Measurements from ENCODE around the gene LHFPL3. TPM values are rescaled to one million over a fixed set of nuclear protein-coding genes. Genes with fewer than 3 reads are reported as not detected.
A peak's percentile ranks its signal among the peaks of the same experiment; 100 is the strongest.

Gene LHFPL3
- total RNA-seq, 1 donor from 2014 or later, result not detected

DNA sequence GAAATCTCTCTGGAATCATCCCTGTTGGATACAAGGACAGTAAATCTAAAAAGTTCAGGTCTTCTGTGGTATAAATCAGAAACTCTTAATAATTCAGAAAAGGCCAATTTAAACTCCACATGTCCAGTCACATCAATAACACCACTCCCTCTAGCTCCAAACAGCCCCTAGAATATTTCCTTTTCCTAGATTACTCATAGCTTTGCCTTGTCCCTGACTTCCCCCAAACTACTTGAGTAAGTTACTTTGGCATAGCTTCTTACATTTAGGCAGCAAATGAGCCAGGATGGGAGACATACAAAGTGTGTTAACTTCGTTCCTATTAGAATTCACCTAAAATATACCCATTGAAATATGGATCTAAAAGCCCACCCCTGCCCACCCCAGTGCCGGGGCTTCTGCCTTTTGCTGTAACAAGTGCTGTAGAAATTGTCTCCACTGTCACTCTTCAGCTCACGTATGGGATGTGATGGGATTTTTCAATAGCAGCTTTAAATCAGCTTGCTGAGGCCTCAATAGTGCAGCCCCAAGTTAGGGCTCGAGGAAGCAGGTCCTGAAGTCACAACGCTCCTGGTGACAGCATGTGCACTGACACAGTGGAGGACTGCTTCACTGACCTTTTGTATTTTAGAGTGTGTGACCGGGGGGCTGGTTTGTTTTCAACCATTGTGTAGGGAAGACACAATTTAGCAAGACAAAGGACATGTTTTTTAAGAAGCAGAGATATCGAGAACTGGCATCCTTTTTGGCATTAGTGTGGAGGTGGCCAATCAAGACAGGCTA lies 467.4 kb downstream of the LHFPL3 start:
- DNase-seq (ENCODE audit: low read depth, low spot score), result peak; percentile 35

DNA sequence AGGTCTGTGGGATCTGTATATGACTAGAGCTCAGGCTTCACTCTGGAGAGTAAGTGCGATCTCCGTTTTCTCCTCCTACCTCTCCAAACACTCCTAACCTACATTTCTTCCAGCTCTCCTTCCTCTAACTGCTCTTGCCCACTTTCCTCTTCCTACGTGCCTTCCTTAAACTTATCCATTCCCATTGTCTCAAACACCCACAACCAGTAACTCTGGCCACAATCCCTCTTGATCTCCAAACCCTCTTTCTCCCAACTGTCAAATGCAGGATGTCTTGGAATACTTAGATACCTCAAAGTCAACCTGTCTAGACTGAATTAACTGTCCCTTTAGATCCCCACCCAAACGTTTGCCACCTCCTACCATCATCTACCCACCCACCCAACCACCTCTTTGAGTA lies 471.9 kb downstream of the LHFPL3 start:
- no peak for DNase-seq (ENCODE audit: low read depth, low spot score)

DNA sequence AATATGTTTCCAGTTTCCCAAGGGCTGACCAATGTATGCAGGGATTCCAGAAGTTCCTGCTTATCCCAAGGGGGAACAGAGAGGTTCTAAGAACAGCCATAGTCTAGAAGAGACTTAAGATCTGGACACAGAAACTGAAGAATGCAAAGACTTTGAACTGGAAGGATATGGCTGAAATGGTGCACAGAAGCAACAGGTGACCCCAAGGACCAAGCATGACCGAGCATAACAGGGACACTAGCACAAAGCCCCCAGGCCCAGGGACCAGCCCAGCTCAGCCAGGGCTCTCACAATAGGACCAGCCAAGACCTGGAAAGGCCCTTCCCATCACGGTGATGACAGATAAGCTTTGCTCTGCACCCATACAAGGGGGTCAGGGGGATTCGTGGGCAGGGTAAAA lies 472.6 kb downstream of the LHFPL3 start:
- no peak for DNase-seq (ENCODE audit: low read depth, low spot score)

DNA sequence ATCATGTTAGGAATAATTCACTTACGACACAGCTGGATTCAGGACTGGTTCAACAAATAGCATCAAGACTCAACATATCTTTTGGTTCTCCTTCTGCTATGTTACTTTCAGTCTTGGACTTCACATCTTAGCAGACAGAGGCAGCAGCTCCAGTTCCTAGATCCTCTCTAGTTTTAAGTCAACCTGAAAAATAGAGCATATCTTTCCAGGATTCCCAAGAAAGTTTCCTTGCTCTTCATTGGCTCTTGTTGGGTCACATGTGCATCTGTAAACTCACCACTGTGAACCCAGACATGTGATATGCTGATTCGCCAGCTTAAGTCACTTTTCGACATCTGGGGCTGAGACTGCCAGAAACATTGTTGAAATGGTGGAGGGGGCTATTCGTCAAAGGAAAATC lies 475.5 kb downstream of the LHFPL3 start:
- no peak for DNase-seq (ENCODE audit: low read depth, low spot score)

DNA sequence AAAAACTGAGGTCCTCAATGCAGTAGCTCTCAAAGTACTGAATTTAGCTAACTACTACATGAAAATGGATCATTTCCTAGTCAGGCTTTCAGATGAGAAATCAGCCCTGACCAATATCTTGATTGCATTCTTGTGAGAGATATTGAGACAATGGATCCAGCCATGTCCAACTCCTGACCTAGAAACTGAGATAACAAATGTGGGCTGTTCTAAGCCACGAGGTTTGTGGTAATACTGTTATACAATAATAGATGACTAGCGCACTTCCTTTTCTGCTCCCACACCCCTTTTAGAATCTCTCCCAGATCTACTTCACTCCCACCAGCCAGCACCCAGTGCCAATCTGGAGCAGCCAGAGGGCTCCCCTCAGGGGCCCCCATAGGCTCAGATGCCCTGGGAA lies 476.3 kb downstream of the LHFPL3 start:
- DNase-seq (ENCODE audit: low read depth, low spot score), result no peak

DNA sequence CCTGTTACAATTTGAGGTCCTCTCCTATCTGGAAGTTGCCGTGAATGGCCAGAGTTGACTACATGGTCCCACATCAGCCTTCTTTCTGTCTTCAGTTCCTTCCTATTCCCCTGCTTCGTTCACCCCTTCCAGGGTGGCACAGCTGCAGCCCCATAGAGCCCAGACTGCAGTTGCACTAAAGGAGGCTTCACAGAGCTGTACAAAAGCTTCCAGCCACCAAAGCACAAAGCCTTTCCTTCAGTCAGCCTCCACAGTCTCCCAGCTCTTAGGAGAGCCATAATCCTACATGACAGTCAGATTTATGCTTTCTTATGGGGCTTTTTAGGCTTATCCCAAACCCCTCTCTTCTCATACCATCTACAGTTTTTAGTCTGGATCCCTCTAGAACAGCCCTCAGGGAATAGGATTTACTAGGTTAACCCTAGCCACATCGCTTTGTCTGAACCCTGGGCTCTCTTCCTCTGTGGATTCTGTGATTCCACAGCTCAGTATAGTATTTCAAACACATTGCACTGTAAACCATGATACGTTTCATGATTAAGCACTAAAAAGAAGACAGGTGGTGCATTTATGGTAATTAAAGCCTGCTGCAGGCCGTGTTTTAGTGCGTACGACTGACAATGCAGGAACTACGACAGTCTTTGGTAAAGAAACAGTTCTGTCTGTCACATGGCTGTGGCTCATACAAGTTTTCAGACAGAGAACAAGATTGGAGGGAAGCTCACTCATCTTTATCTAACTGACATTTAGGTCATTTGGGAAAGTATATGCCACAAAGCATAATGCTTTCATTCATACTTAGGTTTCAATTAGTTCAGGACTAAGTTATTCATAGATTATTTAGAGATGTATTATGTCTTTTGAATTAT lies 477.3 kb downstream of the LHFPL3 start:
- no peak for DNase-seq (ENCODE audit: low read depth, low spot score)

DNA sequence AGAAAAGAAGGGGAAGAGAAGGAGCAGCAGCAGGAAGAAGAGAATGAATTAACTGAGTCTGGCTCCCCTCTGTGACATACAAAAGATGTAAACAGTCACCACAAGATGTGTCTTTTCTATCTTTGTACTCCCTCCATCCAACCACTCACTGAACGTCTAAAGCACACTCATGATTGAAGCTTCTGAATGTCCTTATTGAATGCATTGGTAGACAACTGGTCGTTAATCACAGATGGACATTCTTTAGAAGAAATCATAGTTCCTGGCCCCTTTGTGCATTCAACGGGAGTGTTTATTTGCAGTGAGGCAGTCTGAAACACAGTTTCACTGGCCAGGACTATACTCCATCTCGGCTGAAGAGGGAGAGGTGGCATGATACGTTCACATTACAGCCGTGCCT lies 479.3 kb downstream of the LHFPL3 start:
- no peak for DNase-seq (ENCODE audit: low read depth, low spot score)

DNA sequence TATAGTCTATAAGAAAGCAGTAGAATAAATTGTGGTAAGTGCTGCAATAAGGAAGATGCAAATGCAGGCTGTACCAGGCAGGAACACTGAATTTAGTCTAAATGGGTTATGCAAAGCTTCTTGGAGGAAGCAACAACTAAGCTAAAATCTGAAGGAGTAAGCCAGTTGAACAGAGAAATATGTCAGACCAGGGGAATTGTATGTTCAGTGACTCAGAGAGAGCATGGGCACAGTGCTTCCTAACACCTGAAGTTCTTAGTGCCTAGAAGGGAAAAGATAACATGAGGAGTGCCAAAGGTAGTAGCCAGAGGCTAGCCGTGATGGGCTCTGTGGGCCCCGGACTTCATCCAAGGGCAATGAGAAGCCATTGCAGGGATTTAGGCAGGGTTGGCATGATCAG lies 481.5 kb downstream of the LHFPL3 start:
- no peak for DNase-seq (ENCODE audit: low read depth, low spot score)

DNA sequence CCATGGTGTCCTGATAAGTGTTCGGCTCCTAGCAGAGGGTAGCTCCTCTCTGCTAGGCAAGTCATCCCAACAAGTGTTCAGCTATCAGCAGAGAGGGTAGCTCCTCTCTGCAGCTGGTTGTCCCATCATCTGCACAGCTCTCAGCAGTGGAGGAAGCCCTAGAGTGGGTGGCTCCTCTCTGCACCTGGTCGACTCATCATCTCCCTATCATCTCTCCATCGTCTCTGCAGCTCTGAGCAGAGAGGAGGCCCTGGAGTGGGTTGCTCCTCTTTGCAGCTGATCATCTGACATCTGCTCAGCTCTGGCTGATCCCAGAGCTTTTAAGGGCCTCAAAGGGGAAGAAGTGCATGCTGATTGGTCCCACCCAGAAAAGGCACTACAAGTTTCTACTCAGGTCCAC lies 485.7 kb downstream of the LHFPL3 start:
- DNase-seq (ENCODE audit: low read depth, low spot score), result no peak

DNA sequence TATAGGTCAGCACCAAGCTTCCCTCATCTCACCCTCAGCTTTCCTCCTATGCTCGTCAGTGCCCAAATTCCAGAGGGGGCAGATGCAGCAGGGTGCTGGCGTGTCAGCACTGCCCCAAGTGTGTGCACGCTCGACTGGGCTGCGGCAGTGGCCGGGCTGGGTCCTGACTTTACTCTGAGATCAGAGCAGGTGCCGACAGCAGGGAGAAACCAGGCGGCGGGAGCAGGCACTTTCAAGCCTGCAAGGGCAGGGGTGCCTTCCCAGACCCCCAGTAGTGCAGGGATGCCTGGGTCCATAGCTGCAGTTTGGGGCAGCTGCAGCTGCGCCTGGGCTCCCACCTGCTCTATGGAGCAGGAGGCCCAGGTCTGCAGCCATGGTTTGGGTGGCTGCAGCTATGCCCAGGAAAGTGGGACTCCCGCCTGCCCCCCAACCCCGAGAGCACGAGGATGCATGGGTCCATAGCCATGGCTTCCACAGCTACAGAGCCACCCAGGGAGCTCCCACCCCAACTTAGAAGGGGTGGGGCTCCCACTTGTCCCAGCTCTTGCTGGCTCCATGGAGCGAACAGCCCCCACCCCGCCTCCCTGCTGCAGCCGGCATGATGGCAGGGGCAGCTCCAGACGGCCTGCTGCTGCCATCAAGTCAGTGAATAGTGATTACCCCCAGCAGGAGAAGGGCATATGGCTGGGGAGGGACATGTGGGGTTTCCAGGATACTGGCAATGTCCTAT lies 486.4 kb downstream of the LHFPL3 start:
- DNase-seq (ENCODE audit: low read depth, low spot score), result no peak

DNA sequence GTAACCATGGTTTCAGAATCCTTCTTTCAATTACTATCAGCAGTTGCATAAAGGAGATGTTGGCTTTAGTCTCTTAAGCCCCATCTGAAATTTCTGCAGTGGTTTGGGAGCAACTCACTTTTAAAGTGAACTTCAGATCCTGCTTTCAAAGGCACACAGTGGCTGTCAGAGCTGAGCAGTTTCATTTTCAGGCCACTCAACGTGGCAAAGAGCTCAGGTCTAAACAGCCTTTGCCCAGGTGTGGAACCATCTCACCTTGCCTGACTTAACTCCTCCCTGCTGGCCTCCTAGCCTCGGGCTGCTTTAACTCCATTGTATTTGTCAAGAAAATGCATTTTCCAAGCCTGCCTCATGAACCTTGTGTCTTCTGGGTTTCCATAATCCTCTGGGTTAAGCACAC lies 488.1 kb downstream of the LHFPL3 start:
- no peak for DNase-seq (ENCODE audit: low read depth, low spot score)

DNA sequence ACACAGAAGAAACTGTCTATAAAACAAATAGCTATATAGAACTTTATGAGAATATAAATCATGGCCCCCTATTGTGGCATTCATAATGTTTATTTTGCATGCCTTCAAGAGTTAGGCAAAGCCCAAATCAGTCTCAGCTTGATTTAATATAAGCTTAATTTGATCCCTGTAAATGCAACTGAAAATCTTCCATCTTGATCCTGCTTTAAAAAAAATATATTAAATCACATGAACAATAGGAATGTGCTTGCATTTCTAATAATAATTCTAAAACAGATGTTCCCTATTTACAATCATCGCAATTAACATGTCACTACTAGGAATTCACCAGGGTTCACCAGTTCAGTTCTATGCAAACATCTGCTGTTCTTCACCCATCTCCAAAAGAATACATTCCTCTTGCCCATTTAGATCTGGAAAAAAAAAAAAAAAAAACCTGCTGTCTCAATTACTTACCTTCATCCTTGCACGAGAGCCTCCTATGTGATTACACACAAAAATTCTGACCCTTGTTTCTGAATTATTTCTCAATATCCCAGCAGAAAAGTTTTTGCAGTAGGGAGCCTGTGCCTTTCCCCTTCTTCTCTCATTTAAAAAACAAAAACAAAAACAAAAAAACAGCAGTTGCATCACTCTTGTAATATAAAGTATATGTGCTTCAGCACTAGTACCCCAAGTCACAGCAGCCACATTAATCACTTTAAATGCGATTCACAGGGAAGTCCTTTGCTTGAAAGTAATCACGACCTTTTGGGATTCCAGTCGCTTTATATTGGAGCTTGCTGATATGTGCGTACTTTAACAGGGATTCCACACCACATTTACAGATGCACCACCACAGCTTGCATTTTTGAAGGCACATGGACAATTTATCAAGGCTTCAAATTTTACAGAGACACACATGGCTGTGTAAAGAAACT lies 490.8 kb downstream of the LHFPL3 start:
- no peak for DNase-seq (ENCODE audit: low read depth, low spot score)

DNA sequence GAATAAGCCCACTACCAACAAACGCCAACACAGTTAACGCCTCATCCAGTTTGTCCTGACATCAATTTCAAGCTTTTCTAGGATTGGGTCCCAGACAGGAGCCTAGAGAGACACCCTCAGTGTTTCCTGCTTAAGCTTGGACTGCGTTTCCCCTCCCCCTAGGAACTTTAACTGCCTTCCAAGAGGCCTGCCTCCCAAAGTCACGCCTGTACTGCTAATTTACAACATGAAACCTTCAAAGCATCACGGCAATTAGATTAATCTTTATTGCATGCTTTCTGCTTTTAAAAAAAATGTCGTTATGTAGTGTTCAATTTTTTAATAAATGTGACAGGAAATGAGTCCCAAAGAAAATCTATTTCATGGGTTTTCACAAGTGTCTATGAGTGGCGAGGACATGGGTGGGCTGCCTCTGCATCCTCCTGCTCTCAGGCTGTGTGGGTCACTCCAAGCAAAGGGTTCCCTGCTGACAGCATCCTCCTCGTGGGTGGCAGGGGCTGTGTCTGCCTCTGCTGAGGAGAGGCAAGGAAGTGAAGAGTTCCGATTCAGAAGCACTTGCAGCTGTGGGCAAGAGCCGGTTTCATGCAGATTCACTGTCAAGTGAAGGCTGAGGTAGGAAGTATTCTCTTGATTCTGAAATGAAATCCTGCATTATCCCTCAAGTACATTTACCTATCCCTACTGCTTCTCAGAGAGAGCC lies 492.6 kb downstream of the LHFPL3 start:
- DNase-seq (ENCODE audit: low read depth, low spot score), result no peak

DNA sequence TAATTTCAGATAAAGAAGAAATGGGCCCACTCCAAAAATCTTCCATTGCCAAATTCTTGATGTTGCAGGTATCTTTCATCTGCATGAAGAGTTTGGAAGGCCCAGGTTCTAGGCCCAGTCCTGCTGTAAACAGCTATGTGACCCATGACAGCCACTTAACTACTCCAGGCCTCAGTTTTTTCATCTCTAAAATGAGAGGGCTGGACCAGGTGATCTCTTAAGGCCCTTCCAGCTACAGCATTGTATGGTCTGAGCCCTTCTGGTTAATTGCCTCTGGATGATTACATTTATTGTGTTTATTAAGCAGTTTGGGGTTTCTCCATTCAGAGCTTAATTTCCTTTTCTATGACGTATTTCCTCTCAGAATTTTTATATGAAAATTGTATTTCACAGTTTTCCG lies 494.8 kb downstream of the LHFPL3 start:
- no peak for DNase-seq (ENCODE audit: low read depth, low spot score)

DNA sequence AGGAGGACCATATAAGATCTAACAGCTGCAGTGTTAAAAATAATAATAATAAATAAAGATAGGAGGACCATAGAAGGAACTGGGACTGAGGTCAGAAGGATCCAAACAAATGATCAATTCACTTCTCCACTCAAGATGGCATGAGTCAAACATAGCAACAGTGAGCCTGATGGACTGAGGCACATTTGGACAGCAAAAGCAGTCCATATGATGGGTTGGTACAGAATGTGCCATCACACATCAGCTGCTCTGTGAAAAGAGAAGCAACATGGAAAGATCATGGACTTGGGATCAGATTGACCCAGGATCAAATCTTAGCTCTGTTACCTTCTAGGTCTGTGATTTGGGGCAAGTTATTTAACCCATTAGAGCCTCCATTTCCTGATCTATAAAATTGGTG lies 496.7 kb downstream of the LHFPL3 start:
- DNase-seq (ENCODE audit: low read depth, low spot score), result no peak

DNA sequence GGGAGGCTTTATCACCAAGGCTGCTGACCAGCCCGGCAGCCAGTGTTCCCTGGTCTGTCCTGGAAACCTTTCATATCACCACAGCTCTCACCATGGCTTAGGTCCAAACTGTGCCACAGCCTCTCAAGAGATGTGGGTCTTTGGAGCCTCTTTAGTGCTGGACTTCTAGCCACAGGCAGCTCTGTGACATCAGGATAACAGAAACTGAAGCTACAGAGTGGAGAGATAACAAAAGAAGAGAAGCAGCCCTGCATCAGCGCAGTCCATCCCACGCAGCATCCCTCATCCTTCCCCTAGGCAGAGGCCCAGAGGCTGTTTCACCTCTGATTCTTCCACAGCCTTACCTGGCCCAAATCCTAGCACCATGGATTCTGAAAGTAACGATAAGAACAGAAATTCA lies 497.7 kb downstream of the LHFPL3 start:
- DNase-seq (ENCODE audit: low read depth, low spot score), result no peak

DNA sequence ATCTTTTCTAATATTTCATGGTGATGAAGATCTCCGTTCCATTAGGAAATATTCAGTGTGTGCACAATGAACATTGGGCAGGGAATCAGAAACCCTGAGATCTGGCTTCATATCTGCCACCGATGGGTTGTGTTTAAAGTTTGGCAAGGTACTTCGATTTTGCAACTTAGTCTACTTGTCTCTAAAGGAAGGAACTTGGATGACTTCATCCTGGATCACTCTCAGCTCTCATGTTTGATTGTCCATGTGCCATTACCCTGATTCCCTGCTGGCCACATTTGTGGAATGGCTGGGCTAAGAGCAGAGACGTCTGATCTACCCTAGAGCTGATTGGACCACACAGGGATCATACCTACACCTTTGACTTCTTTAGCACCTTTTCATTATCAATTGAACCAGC lies 508.6 kb downstream of the LHFPL3 start:
- DNase-seq (ENCODE audit: low read depth, low spot score), result no peak

DNA sequence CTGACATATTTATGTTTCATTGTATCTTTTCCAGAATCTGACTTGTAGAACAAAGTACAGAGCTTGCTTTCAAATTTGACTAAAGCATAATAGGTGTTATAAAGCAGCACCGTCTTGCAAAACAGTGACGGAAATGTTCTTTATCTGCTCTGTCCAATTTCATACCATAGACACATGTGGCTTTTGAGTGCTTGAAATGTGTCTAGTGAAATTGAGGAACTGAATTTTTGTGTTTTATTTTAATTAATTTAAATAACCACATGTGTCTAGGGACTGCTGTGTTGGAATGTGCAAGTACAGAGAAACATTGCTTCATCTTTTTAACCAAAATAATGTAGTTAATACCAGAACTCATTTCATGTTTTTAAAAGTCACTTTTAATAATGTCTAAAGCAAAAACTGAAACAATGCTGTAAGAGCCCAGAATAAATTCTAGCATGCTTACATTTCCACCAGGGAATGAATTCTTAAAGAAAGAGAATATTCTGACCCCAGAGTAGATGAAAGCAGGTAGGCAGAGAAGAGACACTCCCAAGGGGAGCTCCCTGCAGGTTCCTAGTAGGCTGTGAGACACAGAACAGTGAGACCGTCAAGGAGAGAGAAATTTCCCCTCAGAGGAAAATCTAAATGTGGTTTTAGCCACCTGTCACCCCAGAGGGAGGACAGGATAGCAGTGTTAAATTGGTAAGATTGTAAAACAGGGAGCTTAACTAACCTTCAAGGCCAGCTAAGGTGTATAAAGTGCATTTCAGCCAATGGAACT lies 510.3 kb downstream of the LHFPL3 start:
- no peak for DNase-seq (ENCODE audit: low read depth, low spot score)

DNA sequence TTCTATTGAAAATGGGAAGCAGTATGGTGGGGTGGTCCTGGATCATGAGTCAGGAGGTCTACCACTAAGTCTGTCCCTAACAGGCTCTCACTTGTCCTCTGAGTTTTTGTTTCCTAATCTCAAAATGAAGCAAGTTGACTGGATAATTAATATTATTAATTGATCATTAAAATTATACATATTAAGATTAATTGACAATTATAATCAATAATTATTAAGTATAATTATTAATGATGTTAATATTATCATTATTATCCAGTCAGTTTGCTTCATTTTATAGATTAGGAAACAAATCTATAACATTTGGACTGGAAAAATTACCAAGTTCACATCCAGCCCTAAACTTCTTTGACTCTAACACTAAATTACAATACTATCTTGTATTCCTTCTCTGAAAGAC lies 511.4 kb downstream of the LHFPL3 start:
- DNase-seq (ENCODE audit: low read depth, low spot score), result no peak

DNA sequence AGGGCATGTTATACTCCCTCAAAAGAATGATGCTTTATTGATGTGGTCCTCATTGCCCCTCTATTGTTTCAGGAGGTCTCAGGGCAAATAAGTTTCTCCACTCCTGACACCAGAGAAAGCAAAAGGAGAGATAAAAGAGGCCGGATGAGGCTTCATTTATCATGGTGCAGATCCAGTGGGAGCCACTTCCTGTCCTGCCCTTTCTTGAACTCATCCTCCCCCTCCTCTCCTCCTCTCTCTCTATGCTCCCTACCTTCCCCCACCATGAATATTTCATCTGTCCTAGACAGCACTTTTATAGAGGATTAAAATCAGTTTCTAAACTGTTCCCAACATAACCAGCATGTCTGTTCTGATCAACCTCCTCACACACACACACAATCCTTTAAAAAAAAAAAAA lies 513.4 kb downstream of the LHFPL3 start:
- no peak for DNase-seq (ENCODE audit: low read depth, low spot score)

Data from pulmonary artery endothelial cell (primary cell).